NT2/D1 (cell line): ENCODE data around the gene PPP1R3G.

ENCODE experiments used
- DNase-seq: peaks from one replicate; pipeline ENCODE4 v3.0.0-alpha.2; 2011; ENCODE audit warnings: low read depth, low spot score
- H3K27me3 ChIP-seq: 2 replicates; pipeline ENCODE4 v1.6.0; 2011; ENCODE audit warnings: mild to moderate bottlenecking; ENCODE audit not compliant: insufficient read length, insufficient read depth
- H3K36me3 ChIP-seq: 2 replicates; pipeline ENCODE4 v1.6.1; 2011; ENCODE audit warnings: mild to moderate bottlenecking, low read length, mixed read lengths; ENCODE audit not compliant: insufficient read depth, insufficient read length
- H3K4me1 ChIP-seq: 2 replicates; pipeline ENCODE4 v1.5.1; 2011; ENCODE audit not compliant: insufficient read depth, insufficient read length
- H3K4me3 ChIP-seq: 2 replicates; pipeline ENCODE4 v1.5.1; 2011; ENCODE audit warnings: low read depth; ENCODE audit not compliant: insufficient read length
- H3K9ac ChIP-seq: 2 replicates; pipeline ENCODE4 v1.6.0; 2011; ENCODE audit warnings: low read depth; ENCODE audit not compliant: insufficient read length
- H3K9me3 ChIP-seq: 2 replicates; pipeline ENCODE4 v1.5.1; 2011; ENCODE audit warnings: mild to moderate bottlenecking, low read length; ENCODE audit not compliant: insufficient read depth
- SUZ12 ChIP-seq: IDR thresholded peaks from 2 replicates; pipeline ENCODE4 v1.6.1; 2011; ENCODE audit not compliant: insufficient read length, insufficient read depth; ENCODE audit errors: extremely low read depth
- YY1 ChIP-seq: IDR thresholded peaks from 2 replicates; pipeline ENCODE4 v1.6.1; 2011; ENCODE audit not compliant: insufficient read length, insufficient read depth
- ZNF274 ChIP-seq: IDR thresholded peaks from 2 replicates; pipeline ENCODE4 v1.6.1; 2011; ENCODE audit warnings: mild to moderate bottlenecking, low read depth, low read length

Gene PPP1R3G

GRCh38 chr6:5126214-5126613 lies 41.1 kb downstream of the PPP1R3G start:
- Histone ChIP-seq H3K9ac (no peak overlapping the region), H3K27me3 (no peaks in the 10 kb centered on the region), H3K9me3 (no peaks in the 10 kb centered on the region), H3K36me3 (peaks cover 3% of the 10 kb centered on the region), H3K4me1 (no peaks in the 10 kb centered on the region), H3K4me3 (no peak overlapping the region)
- no peak for DNase-seq
- TF ChIP-seq ZNF274 (no peak), SUZ12 (no peak), YY1 (no peak)

DNA sequence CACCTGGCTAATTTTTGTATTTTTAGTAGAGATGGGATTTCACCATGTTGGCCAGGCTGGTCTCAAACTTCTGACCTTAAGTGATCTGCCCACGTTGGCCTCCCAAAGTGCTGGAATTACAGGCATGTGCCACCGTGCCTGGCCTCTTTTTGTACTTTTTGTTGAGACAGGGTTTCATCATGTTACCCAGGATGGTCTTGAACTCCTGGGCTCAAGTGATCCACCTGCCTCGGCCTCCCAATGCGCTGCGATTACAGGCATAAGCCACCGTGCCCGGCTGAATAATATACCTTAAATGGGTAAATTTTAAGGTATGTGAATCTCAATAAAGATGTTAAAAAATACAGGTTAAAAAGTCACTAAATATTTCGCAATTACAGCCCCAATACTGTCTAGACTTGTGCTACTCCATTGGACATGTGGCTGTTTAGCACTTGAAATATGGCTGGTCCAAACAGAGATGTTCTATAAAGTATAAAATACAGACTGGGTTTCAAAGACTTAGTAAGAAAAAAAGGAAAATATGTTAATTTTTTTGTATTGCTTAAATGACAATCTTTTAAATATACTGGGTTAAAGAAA lies 42.1 kb downstream of the PPP1R3G start:
- Histone ChIP-seq H3K4me1 (no peaks in the 10 kb centered on the region), H3K36me3 (no peaks in the 10 kb centered on the region), H3K9me3 (no peaks in the 10 kb centered on the region), H3K4me3 (no peak overlapping the region), H3K27me3 (no peaks in the 10 kb centered on the region), H3K9ac (no peak overlapping the region)
- DNase-seq: no peak
- TF ChIP-seq SUZ12 (no peak), YY1 (no peak), ZNF274 (no peak)

DNA sequence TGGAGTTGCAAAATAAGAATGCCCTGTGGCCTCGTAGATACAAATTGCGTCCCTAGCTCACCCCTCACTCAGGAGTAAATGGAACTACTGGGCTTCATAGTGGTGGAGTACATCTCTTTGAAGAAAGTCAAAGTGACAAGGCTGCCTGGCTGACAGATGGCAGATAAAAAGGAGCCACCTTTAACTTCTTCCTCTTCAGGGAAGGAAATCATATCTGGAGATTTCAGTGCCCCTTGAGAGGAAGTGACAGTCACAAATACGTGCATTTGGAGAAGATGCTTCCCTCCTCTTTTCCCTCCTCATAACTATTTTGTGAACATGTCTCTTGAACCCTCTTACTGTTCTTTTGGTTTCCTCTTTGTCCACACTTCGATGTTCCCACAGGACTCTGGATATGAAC lies 43.2 kb downstream of the PPP1R3G start:
- Histone ChIP-seq H3K9ac (no peak overlapping the region), H3K9me3 (no peaks in the 10 kb centered on the region), H3K27me3 (no peaks in the 10 kb centered on the region), H3K36me3 (no peaks in the 10 kb centered on the region), H3K4me3 (no peak overlapping the region), H3K4me1 (no peaks in the 10 kb centered on the region)
- no peak for TF ChIP-seq YY1
- TF ChIP-seq ZNF274: no peak
- TF ChIP-seq SUZ12: no peak
- DNase-seq: no peak

DNA sequence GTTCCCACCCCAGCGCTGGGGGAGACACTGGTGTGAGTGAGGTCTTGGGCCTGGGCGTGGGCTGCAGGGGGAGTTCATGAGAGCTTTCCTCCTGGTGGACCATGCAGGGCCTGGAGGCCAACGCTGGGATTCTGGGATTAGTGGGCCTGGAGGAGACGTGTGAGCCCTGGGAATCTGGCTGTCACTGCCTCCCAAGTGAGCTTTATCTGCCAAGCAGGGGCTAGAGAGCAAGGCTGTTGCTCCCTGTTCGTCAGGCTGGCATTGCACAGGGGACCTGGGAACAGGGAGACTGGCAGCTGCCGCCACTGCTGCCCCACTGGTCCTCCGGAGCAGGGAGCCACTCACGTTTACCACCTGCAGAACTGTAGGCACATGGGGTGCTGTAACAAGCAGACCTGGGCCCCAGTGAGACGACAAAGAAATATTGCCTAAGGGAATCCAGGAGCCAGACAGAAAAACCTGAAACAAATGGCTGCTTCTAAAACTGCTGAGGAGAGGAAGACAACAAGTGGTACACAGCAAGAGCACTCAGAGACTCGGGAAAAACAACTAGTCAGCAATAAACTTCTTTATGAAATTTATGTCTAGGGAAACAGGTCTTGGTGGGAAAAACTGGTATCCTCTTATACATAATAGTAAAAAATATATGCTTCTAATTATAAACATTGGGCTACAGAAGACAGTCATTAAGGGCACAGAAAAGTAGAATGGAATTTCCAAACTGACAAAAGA lies 45.2 kb downstream of the PPP1R3G start:
- TF ChIP-seq ZNF274: no peak
- TF ChIP-seq SUZ12: no peak
- TF ChIP-seq YY1: no peak
- Histone ChIP-seq H3K9ac (no peak overlapping the region), H3K9me3 (no peaks in the 10 kb centered on the region), H3K4me1 (no peaks in the 10 kb centered on the region), H3K27me3 (no peaks in the 10 kb centered on the region), H3K36me3 (no peaks in the 10 kb centered on the region), H3K4me3 (no peak overlapping the region)
- DNase-seq: no peak

- Histone ChIP-seq H3K4me3 (no peak overlapping the region), H3K9me3 (no peaks in the 10 kb centered on the region), H3K36me3 (no peaks in the 10 kb centered on the region), H3K27me3 (no peaks in the 10 kb centered on the region), H3K4me1 (no peaks in the 10 kb centered on the region), H3K9ac (peak overlapping the region; percentile 17)
- DNase-seq: peak; percentile 40
- no peak for TF ChIP-seq SUZ12
- no peak for TF ChIP-seq YY1
- no peak for TF ChIP-seq ZNF274
Observed at GRCh38 chr6:5132731-5133130, 47.6 kb downstream of the PPP1R3G start.

GRCh38 chr6:5133943-5134342 lies 48.8 kb downstream of the PPP1R3G start:
- Histone ChIP-seq H3K4me3 (no peak overlapping the region), H3K27me3 (no peaks in the 10 kb centered on the region), H3K4me1 (no peaks in the 10 kb centered on the region), H3K9ac (no peak overlapping the region), H3K36me3 (no peaks in the 10 kb centered on the region), H3K9me3 (no peaks in the 10 kb centered on the region)
- DNase-seq: no peak
- TF ChIP-seq SUZ12 (no peak), YY1 (no peak), ZNF274 (no peak)

- Histone ChIP-seq H3K4me1 (no peaks in the 10 kb centered on the region), H3K9ac (no peak overlapping the region)
- DNase-seq: no peak
Observed at GRCh38 chr6:5135788-5136376, 50.7 kb downstream of the PPP1R3G start.

More at GRCh38 chr6:5135788-5136376, 50.7 kb downstream of the PPP1R3G start:
- H3K36me3 ChIP-seq: no peaks in the 10 kb centered on the region
- H3K4me3 ChIP-seq: no peak overlapping the region
- no peaks in the 10 kb centered on the region for H3K27me3 ChIP-seq
- no peaks in the 10 kb centered on the region for H3K9me3 ChIP-seq
- TF ChIP-seq ZNF274: no peak
- no peak for TF ChIP-seq YY1
- no peak for TF ChIP-seq SUZ12
